GM21825 (cell line): Measurements from ENCODE around the gene DHH.
"Not testable (repeated sequence)": the region's sequence is repeated elsewhere in the genome, so short reads cannot be mapped to it uniquely, and the experiment has no call there.

Experiments used
- ATAC-seq: cut with Tn5 transposase; IDR thresholded peaks from one replicate; pipeline ENCODE4 v1.9.1; 2021; ENCODE audit warnings: mild to moderate bottlenecking, moderate library complexity; ENCODE audit not compliant: unreplicated experiment

Gene DHH

DNA sequence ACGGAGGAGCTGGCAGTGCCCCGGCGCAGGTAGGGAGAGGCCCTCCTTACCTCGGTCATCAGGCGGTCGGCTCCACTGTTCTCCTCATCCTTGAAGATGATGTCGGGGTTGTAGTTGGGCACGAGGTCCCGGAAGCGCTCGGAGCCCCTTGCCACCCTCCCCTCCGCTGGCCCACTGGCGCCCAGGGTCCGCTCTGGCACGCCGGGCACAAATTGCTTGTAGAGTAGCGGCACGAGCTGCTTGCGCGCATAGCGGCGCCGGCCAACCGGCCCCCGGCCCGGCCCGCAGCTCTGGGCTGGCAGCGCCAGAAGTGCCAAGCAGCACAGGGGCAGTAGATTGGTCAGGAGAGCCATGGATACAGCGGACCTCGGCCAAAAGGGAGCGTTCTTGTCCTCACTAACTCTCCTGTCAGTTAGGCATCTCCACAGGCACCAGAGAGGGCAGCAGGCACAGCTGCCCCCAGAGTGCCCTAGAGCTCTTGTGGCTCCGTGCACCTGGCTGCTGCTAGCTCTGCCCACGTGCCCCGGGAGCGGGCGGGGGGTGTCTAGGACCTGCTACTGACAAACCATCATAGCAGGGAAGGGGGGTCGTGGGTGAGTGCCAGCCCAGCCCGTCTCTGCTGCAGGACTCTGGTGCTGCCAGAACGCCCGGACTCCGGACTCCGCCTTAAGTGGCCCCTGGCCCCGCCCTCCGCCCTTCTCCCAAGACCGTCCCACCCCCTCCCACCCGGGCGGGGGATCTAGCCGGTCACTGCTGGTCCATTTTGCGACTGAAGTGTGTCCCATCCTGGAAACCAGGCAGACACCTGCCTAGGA lies at the start of gene DHH:
DHH (minus strand) TSS at position 642 of the 815 bp plus-strand sequence; CDS start at position 353, 289 bp downstream.
- no peak for ATAC-seq

DNA sequence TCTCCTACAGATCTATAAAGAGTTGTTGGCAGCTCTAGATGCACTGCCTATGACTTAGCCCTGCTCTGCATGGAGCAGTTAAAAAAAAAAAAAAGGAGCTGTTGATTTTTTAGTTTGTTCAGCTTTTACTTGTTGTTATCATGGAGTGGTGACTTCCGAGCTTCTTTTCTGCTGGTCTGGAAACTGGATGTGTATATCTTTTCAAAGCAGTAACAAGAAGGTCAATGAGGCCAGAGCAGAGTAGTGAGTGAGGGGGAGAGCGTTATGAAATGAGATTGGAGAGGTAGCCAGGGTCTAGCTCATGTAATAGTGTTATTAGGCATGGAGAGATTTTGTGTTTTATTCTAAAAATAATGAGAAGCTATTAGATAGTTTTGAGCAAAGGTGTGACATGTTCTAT lies 49.8 kb upstream of the DHH start:
- ATAC-seq = no peak

DNA sequence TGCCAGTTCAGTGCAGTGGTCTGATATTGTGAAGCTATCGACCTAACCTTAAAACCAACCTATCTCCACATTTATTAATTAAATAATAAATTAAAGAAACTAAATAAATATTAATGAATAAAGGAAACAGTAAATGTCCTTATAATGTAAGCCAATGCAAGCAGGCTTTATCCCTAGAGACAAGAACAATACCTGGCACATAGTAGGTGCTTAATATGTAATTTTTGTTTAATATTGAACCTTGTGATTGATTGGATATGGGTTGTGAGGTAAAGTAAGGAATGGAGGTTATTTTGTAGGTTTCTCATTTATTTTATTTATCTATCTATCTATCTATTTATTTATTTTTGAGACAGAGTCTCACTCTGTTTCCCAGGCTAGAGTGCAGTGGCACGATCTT lies 44.4 kb upstream of the DHH start:
- no peak for ATAC-seq

- no peak for ATAC-seq
Measured at GRCh38 chr12:49138587-49138986, 44.0 kb upstream of the DHH start.

GRCh38 chr12:49137476-49137875 lies 42.9 kb upstream of the DHH start:
- no peak for ATAC-seq

- ATAC-seq = not testable (repeated sequence)
Measured at GRCh38 chr12:49136997-49137396, 42.4 kb upstream of the DHH start.

DNA sequence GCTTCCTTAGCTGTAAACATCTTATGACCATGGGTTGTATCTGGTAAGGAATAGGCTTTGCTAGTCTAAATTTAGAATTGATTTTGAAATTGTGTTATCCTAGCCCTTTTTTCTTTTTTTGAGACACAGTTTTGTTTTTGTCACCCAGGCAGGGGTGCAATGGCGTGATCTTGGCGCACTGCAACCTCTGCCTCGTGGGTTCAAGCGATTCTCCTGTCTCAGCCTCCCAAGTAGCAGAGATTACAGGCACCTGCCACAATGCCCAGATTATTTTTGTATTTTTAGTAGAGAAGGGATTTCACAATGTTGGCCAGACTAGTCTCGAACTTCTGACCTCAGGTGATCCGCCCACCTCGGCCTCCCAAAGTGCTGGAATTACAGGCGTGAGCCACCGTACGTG lies 39.0 kb upstream of the DHH start:
- ATAC-seq = no peak

GRCh38 chr12:49133014-49133413 lies 38.4 kb upstream of the DHH start:
- no peak for ATAC-seq

GRCh38 chr12:49131894-49132461 lies 37.4 kb upstream of the DHH start:
- ATAC-seq = no peak

GRCh38 chr12:49131051-49131893 lies 36.7 kb upstream of the DHH start, which contains the start of gene TUBA1B:
TSS of gene TUBA1B (minus strand) at chr12:49131395. CDS start at chr12:49131300, 95 bp downstream.
- ATAC-seq = peak; percentile 65

DNA sequence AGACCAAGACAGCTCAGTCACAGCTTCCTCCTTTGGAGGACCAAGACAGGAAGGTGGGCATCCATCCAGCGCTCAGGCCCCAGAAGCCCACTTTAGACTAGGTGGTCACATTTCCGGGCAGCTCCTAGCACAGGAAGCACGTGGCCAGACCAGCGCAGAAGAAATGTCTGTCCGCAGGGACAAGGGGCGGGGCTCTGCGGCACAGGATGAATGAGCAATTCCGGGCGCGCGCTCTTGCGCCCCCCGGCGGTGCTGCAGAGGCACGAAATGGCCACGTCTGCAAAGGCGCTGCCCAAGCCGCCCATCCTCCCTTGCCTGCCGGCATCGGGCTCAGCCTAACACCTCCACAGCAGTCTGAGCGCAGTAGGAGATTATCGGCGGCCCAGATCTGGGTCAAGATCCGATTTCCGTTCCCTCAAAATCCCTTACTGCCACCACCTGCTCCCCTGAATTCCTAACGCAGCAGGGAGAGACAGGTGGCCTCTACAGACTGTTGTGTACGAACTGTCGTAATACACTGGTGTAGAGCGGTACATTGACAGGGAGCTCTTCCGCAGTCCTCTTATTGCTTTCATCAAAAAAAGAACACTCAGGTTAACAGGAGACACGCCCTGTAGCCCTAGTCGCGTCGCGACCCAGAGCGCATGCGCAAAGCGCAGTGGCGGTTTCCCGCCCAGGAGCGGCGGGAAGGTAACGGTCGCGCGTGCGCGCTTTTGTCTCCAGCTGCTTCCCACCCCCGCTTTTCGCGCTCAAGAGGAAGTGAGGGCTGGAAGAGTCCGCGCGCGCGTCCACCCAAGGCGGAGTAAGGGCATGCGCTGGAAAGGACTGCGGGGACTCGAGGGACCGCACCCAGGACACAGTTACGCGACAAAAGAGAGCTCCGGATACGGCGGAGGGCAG lies 35.8 kb upstream of the DHH start:
- ATAC-seq = peak; percentile 51

GRCh38 chr12:49129332-49130150 lies 34.9 kb upstream of the DHH start:
- no peak for ATAC-seq

GRCh38 chr12:49127971-49128370 lies 33.4 kb upstream of the DHH start:
- not testable (repeated sequence) for ATAC-seq

GRCh38 chr12:49126852-49127763 lies 32.5 kb upstream of the DHH start:
- no peak for ATAC-seq

DNA sequence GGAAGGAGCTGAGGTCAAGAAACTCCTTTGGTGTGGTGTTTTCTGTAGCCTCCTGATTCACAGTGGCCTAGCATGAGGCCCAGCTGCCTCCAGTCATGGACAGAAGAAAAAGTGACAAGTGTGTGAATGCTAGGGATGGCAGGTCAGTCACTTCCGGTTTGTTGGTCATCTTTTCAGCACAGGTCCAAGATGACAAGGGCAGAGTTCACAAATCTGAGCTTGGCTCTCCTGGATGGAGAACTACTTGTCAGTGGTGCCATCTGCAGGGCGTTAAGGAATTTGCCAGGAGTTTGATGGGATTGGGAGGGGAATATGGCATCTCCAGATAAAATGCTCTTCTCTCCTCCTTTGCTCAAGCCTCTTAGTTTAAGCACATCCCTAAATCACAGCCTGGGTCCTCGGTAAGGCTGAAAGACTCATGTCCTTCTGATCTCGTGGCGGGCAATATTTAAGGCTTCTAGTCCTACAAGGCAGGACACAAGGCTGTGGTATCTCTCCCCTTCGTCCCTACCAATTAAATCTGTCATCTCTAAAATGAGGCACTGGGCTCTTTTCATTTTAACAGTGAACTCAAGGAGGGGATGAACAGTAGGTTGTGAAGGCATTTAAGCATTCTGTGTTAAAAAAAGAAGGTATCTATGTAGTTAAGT lies 26.6 kb upstream of the DHH start:
- ATAC-seq = no peak

DNA sequence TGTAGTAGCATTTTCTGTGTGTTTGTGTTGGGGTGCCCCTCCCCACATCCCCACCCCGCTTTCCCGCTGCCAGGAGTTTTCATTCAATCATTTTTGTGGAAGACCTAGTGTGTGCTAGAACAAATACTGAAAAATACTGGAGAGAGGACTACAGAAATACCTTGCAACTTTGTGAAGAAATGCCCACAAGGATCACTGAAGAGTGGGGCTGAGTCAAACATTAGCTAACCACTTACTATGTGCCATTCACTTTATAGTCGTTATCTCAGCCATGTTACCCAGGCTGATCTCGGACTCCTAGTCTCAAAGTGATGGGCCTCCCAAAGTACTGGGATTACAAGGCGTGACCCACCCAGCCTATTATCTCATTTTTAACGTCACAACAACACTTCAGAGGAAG lies 16.6 kb upstream of the DHH start:
- ATAC-seq = no peak

DNA sequence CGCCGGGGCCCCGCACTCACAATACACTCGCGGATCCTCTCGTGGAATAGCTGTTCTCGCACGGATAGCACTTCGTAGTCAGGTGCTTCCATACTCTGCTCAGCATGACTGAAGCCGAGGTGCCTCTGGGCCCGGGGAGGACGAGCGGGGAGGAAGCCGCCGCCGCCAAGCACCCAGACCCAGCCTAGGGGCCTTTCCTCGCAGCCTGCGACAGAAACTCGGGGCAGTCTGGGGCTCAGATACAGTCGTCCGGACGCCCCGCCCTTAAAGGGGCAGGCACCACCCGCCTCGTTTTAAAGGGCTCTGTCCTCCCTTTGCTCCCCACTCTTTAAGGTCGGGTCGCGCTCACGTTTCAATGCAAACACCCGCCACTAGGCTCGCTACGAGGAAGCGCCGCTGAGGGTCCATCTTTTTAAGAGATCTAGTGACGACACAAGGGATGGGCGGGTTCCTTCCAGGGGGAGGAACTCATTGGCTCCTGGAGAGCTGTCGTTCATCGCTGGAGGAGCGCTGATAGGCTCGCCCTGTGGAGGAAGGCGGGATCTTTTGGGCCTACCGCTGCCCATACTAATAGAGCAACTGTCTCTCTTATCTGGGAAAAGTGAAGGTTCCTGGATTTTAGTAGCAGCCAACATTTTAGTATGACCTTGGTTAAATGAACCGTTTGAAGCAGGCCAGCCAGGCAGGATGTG lies 16.0 kb upstream of the DHH start, which contains the start of gene LMBR1L:
LMBR1L (minus strand) TSS at position 384 of the 692 bp plus-strand sequence; CDS start at position 92, 292 bp downstream.
- ATAC-seq = peak; percentile 96
